Activated CD4-positive, alpha-beta T cell treated with anti-CD3 and anti-CD28 coated beads for 36 hours (primary cell): ENCODE data around the gene FIP1L1. TPM values are rescaled to one million over a fixed set of nuclear protein-coding genes. Genes with fewer than 3 reads are reported as not detected.
"Not testable (repeated sequence)": the region's sequence is repeated elsewhere in the genome, so short reads cannot be mapped to it uniquely, and the experiment has no call there.

ENCODE experiments used
- ATAC-seq: fragments of 200-7000 bp; cut with Tn5 transposase; one replicate; pipeline ENCODE4 v1.10.0; 2021; ENCODE audit warnings: mild to moderate bottlenecking, moderate library complexity
- CTCF ChIA-PET: fragments of 350-600 bp; sonication (Branson Sonifier 250); formaldehyde crosslinking; loops from one replicate; lab custom pipeline; 2021; ENCODE audit warnings: antibody characterized with exemption; lab: Charles Lee
- POLR2A ChIA-PET: fragments of 350-600 bp; sonication (Branson Sonifier 250); formaldehyde crosslinking; loops from one replicate; lab custom pipeline; 2021; ENCODE audit warnings: antibody characterized with exemption, inconsistent platforms; lab: Charles Lee
- DNase-seq: peaks from one replicate; pipeline ENCODE4 v3.0.0-alpha.2; 2020
- H3K27ac Mint-ChIP-seq: one replicate; pipeline ENCODE4 v1.8.0; 2021; ENCODE audit warnings: mixed read lengths
- H3K27me3 Mint-ChIP-seq: one replicate; pipeline ENCODE4 v1.8.0; 2021; ENCODE audit warnings: mixed read lengths
- H3K36me3 Mint-ChIP-seq: one replicate; pipeline ENCODE4 v1.8.0; 2021; ENCODE audit warnings: low read depth, mixed read lengths
- H3K4me1 Mint-ChIP-seq: one replicate; pipeline ENCODE4 v1.8.0; 2021; ENCODE audit warnings: mixed read lengths
- H3K4me3 Mint-ChIP-seq: one replicate; pipeline ENCODE4 v1.8.0; 2021; ENCODE audit warnings: mild to moderate bottlenecking, moderate library complexity, mixed read lengths
- H3K9me3 Mint-ChIP-seq: one replicate; pipeline ENCODE4 v1.8.0; 2021; ENCODE audit warnings: low read depth, mixed read lengths
- intact Hi-C, 2 experiments: fragments of 100-400 bp; cut with DNase I in 1 of 2; cut with micrococcal nuclease in 1 of 2; formaldehyde crosslinking; loops; one replicate each; pipeline versions ENCODE4 v1.14.2 to v1.15.1; 2022 to 2024; cut with DNase I, micrococcal nuclease
- total RNA-seq, 2 experiments: library from RNA; stranded (reverse); gene quantifications; one replicate each; pipeline ENCODE4 v1.2.3, GENCODE V29; 2021

Gene FIP1L1
- total RNA-seq, 2 experiments from 2014 or later: 72.3 to 96.3 TPM

GRCh38 chr4:53378171-53378482 is 686 bp downstream of the FIP1L1 start:
- DNase-seq: no peak
- peak overlapping the region; percentile 99 for H3K4me3 Mint-ChIP-seq

GRCh38 chr4:53380221-53380620 is 2.8 kb downstream of the FIP1L1 start:
- Mint-ChIP-seq H3K4me1 (peaks cover 29% of the 10 kb centered on the region), H3K27me3 (no peaks in the 10 kb centered on the region), H3K27ac (no peak overlapping the region), H3K36me3 (peaks cover 28% of the 10 kb centered on the region), H3K9me3 (no peaks in the 10 kb centered on the region), H3K4me3 (no peak overlapping the region)
- no peak for ATAC-seq
- no peak for DNase-seq
- ChIA-PET CTCF (interaction anchor here (1.8 to 2.2 kb wide), 3 partner anchors 15 to 853 kb away, joined by 5 to 10 read pairs (median 6); partner anchors contain the start of gene SCFD2), POLR2A (no interaction called here)
- intact Hi-C loops: loop anchor here in 1 of 2 experiments (5.0 kb wide), 1 partner anchor 52 kb away; no protein-coding TSS in a partner anchor

More at GRCh38 chr4:53378171-53378482, 686 bp downstream of the FIP1L1 start:
- peaks cover 29% of the 10 kb centered on the region for H3K4me1 Mint-ChIP-seq
- intact Hi-C loops: loop anchor here (5.0 kb wide), 3 partner anchors 181 to 1536 kb away; partner anchors contain the start of genes CHIC2 (in 1 of the 2) and DCUN1D4 (in 1 of the 2)
- POLR2A ChIA-PET: no interaction called here
- CTCF ChIA-PET: interaction anchor here (0.6 to 1.3 kb wide), 3 partner anchors 9 to 856 kb away, joined by 3 to 4 read pairs (median 3); no protein-coding TSS in a partner anchor
- peak overlapping the region; percentile 97 for H3K27ac Mint-ChIP-seq
- H3K9me3 Mint-ChIP-seq: no peaks in the 10 kb centered on the region
- ATAC-seq: no peak
- no peaks in the 10 kb centered on the region for H3K27me3 Mint-ChIP-seq
- H3K36me3 Mint-ChIP-seq: peaks cover 17% of the 10 kb centered on the region

- peaks cover 45% of the 10 kb centered on the region for H3K4me1 Mint-ChIP-seq
- H3K4me3 Mint-ChIP-seq, H3K9me3 Mint-ChIP-seq, POLR2A ChIA-PET, DNase-seq, H3K27me3 Mint-ChIP-seq, H3K27ac Mint-ChIP-seq, intact Hi-C loops, CTCF ChIA-PET, ATAC-seq: not testable (repeated sequence)
- peaks cover 50% of the 10 kb centered on the region for H3K36me3 Mint-ChIP-seq
Observed at GRCh38 chr4:53409479-53409878, 32.0 kb downstream of the FIP1L1 start.

GRCh38 chr4:53419208-53419607 is 41.8 kb downstream of the FIP1L1 start:
- H3K9me3 Mint-ChIP-seq: no peaks in the 10 kb centered on the region
- no peak overlapping the region for H3K27ac Mint-ChIP-seq
- H3K4me1 Mint-ChIP-seq: peaks cover 9% of the 10 kb centered on the region
- H3K4me3 Mint-ChIP-seq: no peak overlapping the region
- ChIA-PET CTCF (interaction anchor here (1.6 kb wide), 1 partner anchor 15 kb away, joined by 5 read pairs; no protein-coding TSS in a partner anchor), POLR2A (no interaction called here)
- H3K27me3 Mint-ChIP-seq: no peaks in the 10 kb centered on the region
- DNase-seq: no peak
- ATAC-seq: no peak
- intact Hi-C loops: no loop called here
- H3K36me3 Mint-ChIP-seq: peaks cover 14% of the 10 kb centered on the region

GRCh38 chr4:53421791-53422190 is 44.4 kb downstream of the FIP1L1 start:
- POLR2A ChIA-PET: no interaction called here
- no peak for ATAC-seq
- Mint-ChIP-seq H3K27ac (no peak overlapping the region), H3K27me3 (no peaks in the 10 kb centered on the region), H3K36me3 (peaks cover 4% of the 10 kb centered on the region), H3K4me3 (no peak overlapping the region), H3K4me1 (no peaks in the 10 kb centered on the region), H3K9me3 (no peaks in the 10 kb centered on the region)
- no peak for DNase-seq
- intact Hi-C loops: no loop called here
- CTCF ChIA-PET: no interaction called here

GRCh38 chr4:53422367-53422766 is 44.9 kb downstream of the FIP1L1 start:
- Mint-ChIP-seq H3K27ac (no peak overlapping the region), H3K36me3 (peaks cover 4% of the 10 kb centered on the region), H3K4me1 (no peaks in the 10 kb centered on the region), H3K9me3 (no peaks in the 10 kb centered on the region), H3K27me3 (no peaks in the 10 kb centered on the region), H3K4me3 (no peak overlapping the region)
- ATAC-seq (no peak), DNase-seq (no peak)
- POLR2A ChIA-PET: no interaction called here
- intact Hi-C loops: no loop called here
- CTCF ChIA-PET: no interaction called here

GRCh38 chr4:53424280-53424679 is 46.8 kb downstream of the FIP1L1 start:
- Mint-ChIP-seq H3K36me3 (peaks cover 15% of the 10 kb centered on the region), H3K9me3 (no peaks in the 10 kb centered on the region), H3K27ac (no peak overlapping the region), H3K4me3 (no peak overlapping the region), H3K27me3 (no peaks in the 10 kb centered on the region), H3K4me1 (peaks cover 2% of the 10 kb centered on the region)
- ATAC-seq (no peak), DNase-seq (no peak)
- ChIA-PET CTCF (interaction anchor here (1.8 kb wide), 1 partner anchor 11 kb away, joined by 3 read pairs; no protein-coding TSS in a partner anchor), POLR2A (no interaction called here)
- intact Hi-C loops: no loop called here

- Mint-ChIP-seq H3K27ac (no peak overlapping the region), H3K36me3 (peaks cover 32% of the 10 kb centered on the region), H3K27me3 (no peaks in the 10 kb centered on the region), H3K9me3 (no peaks in the 10 kb centered on the region), H3K4me1 (peaks cover 18% of the 10 kb centered on the region), H3K4me3 (no peak overlapping the region)
- ChIA-PET CTCF (no interaction called here), POLR2A (no interaction called here)
- intact Hi-C loops: no loop called here
- DNase-seq (no peak), ATAC-seq (no peak)
Observed at GRCh38 chr4:53427366-53427765, 49.9 kb downstream of the FIP1L1 start.

GRCh38 chr4:53431052-53431451 is 53.6 kb downstream of the FIP1L1 start:
- H3K9me3 Mint-ChIP-seq: no peaks in the 10 kb centered on the region
- no peak overlapping the region for H3K4me3 Mint-ChIP-seq
- intact Hi-C loops: loop anchor here (5.0 to 10.0 kb wide), 4 partner anchors 49 to 416 kb away; no protein-coding TSS in a partner anchor
- peaks cover 44% of the 10 kb centered on the region for H3K36me3 Mint-ChIP-seq
- peaks cover 26% of the 10 kb centered on the region for H3K4me1 Mint-ChIP-seq
- POLR2A ChIA-PET: no interaction called here
- CTCF ChIA-PET: no interaction called here
- no peak overlapping the region for H3K27ac Mint-ChIP-seq
- ATAC-seq (peak; percentile 40), DNase-seq (no peak)
- H3K27me3 Mint-ChIP-seq: no peaks in the 10 kb centered on the region

- Mint-ChIP-seq H3K4me3 (no peak overlapping the region), H3K27ac (no peak overlapping the region), H3K27me3 (no peaks in the 10 kb centered on the region), H3K4me1 (peaks cover 26% of the 10 kb centered on the region), H3K9me3 (no peaks in the 10 kb centered on the region), H3K36me3 (peaks cover 51% of the 10 kb centered on the region)
- intact Hi-C loops: loop anchor here (5.0 to 10.0 kb wide), 4 partner anchors 50 to 418 kb away; no protein-coding TSS in a partner anchor
- CTCF ChIA-PET: interaction anchor here (0.6 to 1.2 kb wide), 5 partner anchors 22 to 630 kb away, joined by 3 to 4 read pairs (median 3); no protein-coding TSS in a partner anchor
- no peak for DNase-seq
- peak; percentile 81 for ATAC-seq
- POLR2A ChIA-PET: interaction anchor here (0.7 kb wide), 1 partner anchor 775 kb away, joined by 3 read pairs; no protein-coding TSS in a partner anchor
Observed at GRCh38 chr4:53432528-53433424, 55.3 kb downstream of the FIP1L1 start.

GRCh38 chr4:53436251-53436650 is 58.8 kb downstream of the FIP1L1 start:
- peaks cover 13% of the 10 kb centered on the region for H3K4me1 Mint-ChIP-seq
- no peaks in the 10 kb centered on the region for H3K9me3 Mint-ChIP-seq
- CTCF ChIA-PET: no interaction called here
- DNase-seq: no peak
- H3K36me3 Mint-ChIP-seq: peaks cover 38% of the 10 kb centered on the region
- POLR2A ChIA-PET: no interaction called here
- no peaks in the 10 kb centered on the region for H3K27me3 Mint-ChIP-seq
- no peak for ATAC-seq
- no peak overlapping the region for H3K4me3 Mint-ChIP-seq
- intact Hi-C loops: loop anchor here (10.0 kb wide), 2 partner anchors 241 to 421 kb away; no protein-coding TSS in a partner anchor
- no peak overlapping the region for H3K27ac Mint-ChIP-seq
